Measurements from ENCODE around the gene RAI14.

DNA sequence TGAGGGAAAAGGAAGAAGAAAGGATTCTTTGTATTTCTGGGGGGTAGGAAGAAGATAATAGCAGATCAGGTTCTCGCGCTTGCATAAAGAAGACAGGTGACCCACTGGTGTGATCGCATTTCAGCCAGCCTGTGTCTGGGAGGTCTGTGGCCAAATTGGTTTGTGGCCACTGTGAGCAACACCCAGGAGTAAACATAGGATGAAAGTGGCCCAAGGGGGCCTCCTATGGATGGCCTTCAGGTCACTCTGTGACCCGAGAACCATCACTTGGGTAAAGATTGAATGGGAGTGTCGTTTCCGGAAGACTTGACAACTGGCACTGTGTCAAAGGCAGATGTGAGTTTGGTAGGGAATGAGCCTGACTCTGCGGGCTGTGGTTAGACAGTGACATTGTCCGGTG, 34.2 kb downstream of the RAI14 start:
- TF ChIP-seq, protein P1, sequence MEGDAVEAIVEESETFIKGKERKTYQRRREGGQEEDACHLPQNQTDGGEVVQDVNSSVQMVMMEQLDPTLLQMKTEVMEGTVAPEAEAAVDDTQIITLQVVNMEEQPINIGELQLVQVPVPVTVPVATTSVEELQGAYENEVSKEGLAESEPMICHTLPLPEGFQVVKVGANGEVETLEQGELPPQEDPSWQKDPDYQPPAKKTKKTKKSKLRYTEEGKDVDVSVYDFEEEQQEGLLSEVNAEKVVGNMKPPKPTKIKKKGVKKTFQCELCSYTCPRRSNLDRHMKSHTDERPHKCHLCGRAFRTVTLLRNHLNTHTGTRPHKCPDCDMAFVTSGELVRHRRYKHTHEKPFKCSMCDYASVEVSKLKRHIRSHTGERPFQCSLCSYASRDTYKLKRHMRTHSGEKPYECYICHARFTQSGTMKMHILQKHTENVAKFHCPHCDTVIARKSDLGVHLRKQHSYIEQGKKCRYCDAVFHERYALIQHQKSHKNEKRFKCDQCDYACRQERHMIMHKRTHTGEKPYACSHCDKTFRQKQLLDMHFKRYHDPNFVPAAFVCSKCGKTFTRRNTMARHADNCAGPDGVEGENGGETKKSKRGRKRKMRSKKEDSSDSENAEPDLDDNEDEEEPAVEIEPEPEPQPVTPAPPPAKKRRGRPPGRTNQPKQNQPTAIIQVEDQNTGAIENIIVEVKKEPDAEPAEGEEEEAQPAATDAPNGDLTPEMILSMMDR (IDR thresholded peaks at IDR 0.05; ENCODE audit: insufficient read depth, low read depth, low read length), result no peak
- no peak for TF ChIP-seq EZH2 (IDR thresholded peaks at IDR 0.05; ENCODE audit: insufficient read depth, low read length)

Data from astrocyte (in vitro differentiated cells and primary cell).